H9 (cell line): ENCODE data around the gene LRPPRC. TPM values are rescaled to one million over a fixed set of nuclear protein-coding genes. Genes with fewer than 3 reads are reported as not detected.

Experiments
- DNase-seq: peaks from one replicate; pipeline ENCODE4 v3.0.0-alpha.2; 2017
- H2AFZ ChIP-seq: one replicate; pipeline ENCODE4 v1.6.1; 2013; ENCODE audit warnings: mild to moderate bottlenecking, low read length, control low read depth, moderate library complexity
- H2AK5ac ChIP-seq: 2 replicates; pipeline ENCODE4 v1.6.1; 2013; ENCODE audit warnings: low read length, control low read depth, mixed read lengths; ENCODE audit not compliant: insufficient read length
- H2BK120ac ChIP-seq: one replicate; pipeline ENCODE4 v1.6.1; 2013; ENCODE audit warnings: low read depth, mild to moderate bottlenecking, low read length, control low read depth, inconsistent platforms; ENCODE audit not compliant: poor library complexity, severe bottlenecking
- H2BK12ac ChIP-seq: 2 replicates; pipeline ENCODE4 v1.6.1; 2013; ENCODE audit warnings: low read length, control low read depth, mixed read lengths, low read depth; ENCODE audit not compliant: insufficient read length
- H2BK15ac ChIP-seq: 2 replicates; pipeline ENCODE4 v1.6.1; 2013; ENCODE audit warnings: low read depth, low read length, control low read depth
- H2BK20ac ChIP-seq: one replicate; pipeline ENCODE4 v1.6.1; 2013; ENCODE audit warnings: low read depth, mild to moderate bottlenecking, low read length, control low read depth, inconsistent platforms; ENCODE audit not compliant: poor library complexity, severe bottlenecking
- H2BK5ac ChIP-seq: 2 replicates; pipeline ENCODE4 v1.6.1; 2013; ENCODE audit warnings: low read length, control low read depth, mixed read lengths; ENCODE audit not compliant: insufficient read length
- H3K14ac ChIP-seq: 2 replicates; pipeline ENCODE4 v1.6.1; 2013; ENCODE audit warnings: low read length, control low read depth; ENCODE audit not compliant: insufficient read depth
- H3K18ac ChIP-seq: 2 replicates; pipeline ENCODE4 v1.6.1; 2013; ENCODE audit warnings: low read depth, mild to moderate bottlenecking, mixed read lengths, low read length, control low read depth; ENCODE audit not compliant: insufficient read length
- H3K23ac ChIP-seq: 2 replicates; pipeline ENCODE4 v1.6.1; 2013; ENCODE audit warnings: low read length, control low read depth, mixed read lengths, low read depth; ENCODE audit not compliant: insufficient read length
- H3K23me2 ChIP-seq: 2 replicates; pipeline ENCODE4 v1.6.1; 2013; ENCODE audit warnings: low read depth, mild to moderate bottlenecking, mixed read lengths, low read length, control low read depth; ENCODE audit not compliant: insufficient read length, poor library complexity, severe bottlenecking
- H3K27ac ChIP-seq: 2 replicates; pipeline ENCODE4 v1.5.1; 2013; ENCODE audit warnings: low read length, control low read depth, mixed read lengths, low read depth; ENCODE audit not compliant: insufficient read length
- H3K27me3 ChIP-seq: 2 replicates; pipeline ENCODE4 v1.6.1; 2013; ENCODE audit warnings: low read length, control low read depth, inconsistent platforms; ENCODE audit not compliant: insufficient read depth
- H3K4ac ChIP-seq: 2 replicates; pipeline ENCODE4 v1.6.1; 2013; ENCODE audit warnings: low read depth, mild to moderate bottlenecking, control low read depth, inconsistent platforms, low read length, moderate library complexity
- H3K4me1 ChIP-seq: 2 replicates; pipeline ENCODE4 v1.6.1; 2013; ENCODE audit warnings: low read length, control low read depth, inconsistent platforms; ENCODE audit not compliant: insufficient read depth
- H3K4me2 ChIP-seq: 2 replicates; pipeline ENCODE4 v1.6.1; 2013; ENCODE audit warnings: low read length, control low read depth, mixed read lengths; ENCODE audit not compliant: insufficient read length, insufficient read depth
- H3K56ac ChIP-seq: 2 replicates; pipeline ENCODE4 v1.6.1; 2013; ENCODE audit warnings: low read depth, mild to moderate bottlenecking, mixed read lengths, low read length, control low read depth; ENCODE audit not compliant: insufficient read length
- H3K79me1 ChIP-seq: 2 replicates; pipeline ENCODE4 v1.6.1; 2013; ENCODE audit warnings: low read depth, mild to moderate bottlenecking, moderate library complexity, low read length, control low read depth, inconsistent platforms; ENCODE audit not compliant: insufficient read depth, poor library complexity, severe bottlenecking
- H3K79me2 ChIP-seq: 2 replicates; pipeline ENCODE4 v1.6.1; 2013; ENCODE audit warnings: low read length, control low read depth, inconsistent platforms; ENCODE audit not compliant: insufficient read depth
- H3K9ac ChIP-seq: 2 replicates; pipeline ENCODE4 v1.6.1; 2013; ENCODE audit warnings: low read length, control low read depth, mixed read lengths; ENCODE audit not compliant: insufficient read length; ENCODE audit errors: extremely low read depth
- H3K9me3 ChIP-seq: one replicate; pipeline ENCODE4 v1.6.1; 2013; ENCODE audit warnings: low read depth, low read length, inconsistent platforms; ENCODE audit not compliant: control insufficient read depth
- H3T11ph ChIP-seq: one replicate; pipeline ENCODE4 v1.6.1; 2013; ENCODE audit warnings: mild to moderate bottlenecking, low read length, control low read depth, inconsistent platforms
- H4K20me1 ChIP-seq: one replicate; pipeline ENCODE4 v1.6.1; 2013; ENCODE audit not compliant: control insufficient read depth, insufficient read length, insufficient read depth
- H4K5ac ChIP-seq: 2 replicates; pipeline ENCODE4 v1.6.1; 2013; ENCODE audit warnings: low read depth, mild to moderate bottlenecking, mixed read lengths, low read length, control low read depth; ENCODE audit not compliant: insufficient read length
- H4K8ac ChIP-seq: replicated peaks from 2 replicates; pipeline ENCODE4 v1.6.1; 2013; ENCODE audit warnings: low read length, control low read depth, mixed read lengths, low read depth; ENCODE audit not compliant: insufficient read length
- H4K91ac ChIP-seq: 2 replicates; pipeline ENCODE4 v1.6.1; 2013; ENCODE audit warnings: low read depth, mild to moderate bottlenecking, moderate library complexity, mixed read lengths, low read length, control low read depth; ENCODE audit not compliant: insufficient read length
- H3K27ac Mint-ChIP-seq, 3 experiments: 2 replicates in 2 of 3; 3 replicates in 1 of 3; pipeline ENCODE4 v1.8.0; 2020 to 2021; ENCODE audit warnings: mixed read lengths in 3 of 3, mild to moderate bottlenecking in 1 of 3, moderate library complexity in 1 of 3
- H3K27me3 Mint-ChIP-seq: 2 replicates; pipeline ENCODE4 v1.8.0; 2021; ENCODE audit warnings: low read depth, mild to moderate bottlenecking, moderate library complexity, mixed read lengths
- H3K36me3 Mint-ChIP-seq, 3 experiments: 2 replicates in 2 of 3; 3 replicates in 1 of 3; pipeline ENCODE4 v1.8.0; 2020 to 2021; ENCODE audit warnings: low read depth in 3 of 3, mixed read lengths in 3 of 3; ENCODE audit not compliant: insufficient read depth in 1 of 3
- H3K4me1 Mint-ChIP-seq, 2 experiments: 2 replicates each; pipeline ENCODE4 v1.8.0; 2020; ENCODE audit warnings: mixed read lengths in 2 of 2
- H3K4me3 Mint-ChIP-seq, 2 experiments: 2 replicates in 1 of 2; 3 replicates in 1 of 2; pipeline ENCODE4 v1.8.0; 2020 to 2021; ENCODE audit warnings: mild to moderate bottlenecking in 2 of 2, mixed read lengths in 2 of 2, moderate library complexity in 1 of 2
- H3K9me3 Mint-ChIP-seq, 2 experiments: 2 replicates in 1 of 2; 3 replicates in 1 of 2; pipeline ENCODE4 v1.8.0; 2020; ENCODE audit warnings: mild to moderate bottlenecking in 2 of 2, mixed read lengths in 2 of 2, moderate library complexity in 1 of 2
- CTCF ChIP-seq: fragments of 200-600 bp; sonication (generic); conservative IDR thresholded peaks from 3 replicates; pipeline ENCODE4 v1.8.0; 2021; ENCODE audit warnings: antibody characterized with exemption, mild to moderate bottlenecking
- WGBS: extraction: QIAGEN DNeasy Blood & Tissue Kit; methylation state at CpG from one replicate; pipeline ENCODE4 v1.1.7; 2013; ENCODE audit warnings: missing lambda C conversion rate, low lambda C conversion rate, mixed read lengths; ENCODE audit not compliant: insufficient read length; ENCODE audit errors: extremely low coverage; 5-methylcytosine and 5-hydroxymethylcytosine counted together
- total RNA-seq: library from RNA; stranded (reverse); gene quantifications from 2 replicates; pipeline ENCODE4 v1.2.1, GENCODE V29; 2021

Gene LRPPRC
- total RNA-seq, 1 experiment from 2014 or later = 182 TPM

- Histone ChIP-seq H3K4me1 (no peaks in the 10 kb centered on the region; the same call in 1 of the 2 replicates), H2BK12ac (no peak overlapping the region), H4K8ac (no peak overlapping the region), H2BK5ac (no peak overlapping the region), H4K20me1 (no peaks in the 10 kb centered on the region), H3K9ac (no peak overlapping the region), H3K18ac (no peak overlapping the region), H3K79me1 (peaks cover 2% of the 10 kb centered on the region), H3K9me3 (no peaks in the 10 kb centered on the region), H2AFZ (no peak overlapping the region), H2AK5ac (no peak overlapping the region), H3T11ph (no peak overlapping the region), H3K14ac (no peak overlapping the region), H4K91ac (no peak overlapping the region), H3K4me2 (no peak overlapping the region), H3K27ac (no peak overlapping the region), H3K4ac (no peak overlapping the region), H3K23ac (no peak overlapping the region), H3K79me2 (peaks cover 12% of the 10 kb centered on the region; the same call in 1 of the 2 replicates), H4K5ac (no peak overlapping the region), H3K56ac (no peak overlapping the region), H2BK20ac (no peak overlapping the region), H3K23me2 (no peaks in the 10 kb centered on the region), H3K27me3 (no peaks in the 10 kb centered on the region), H2BK15ac (no peak overlapping the region), H2BK120ac (no peak overlapping the region)
- no peak for DNase-seq
- H3K27ac Mint-ChIP-seq = no peak overlapping the region
- H3K4me3 Mint-ChIP-seq = no peak overlapping the region
- no peaks in the 10 kb centered on the region for H3K9me3 Mint-ChIP-seq
- no CpG with 5 or more reads among the region's 2 CpGs for WGBS
- no peaks in the 10 kb centered on the region for H3K27me3 Mint-ChIP-seq
- H3K4me1 Mint-ChIP-seq = peaks cover 5 to 9% of the 10 kb centered on the region in 2 experiments
- H3K36me3 Mint-ChIP-seq = peaks cover 13 to 64% (median 53%) of the 10 kb centered on the region in 3 experiments; a peak in 6 of 7 replicates
- TF ChIP-seq CTCF = no peak
Observed at GRCh38 chr2:43980902-43981301, 14.9 kb downstream of the LRPPRC start.
